Tibial artery (tissue), 4 donors: ENCODE measurements around the gene CIAO3.

ENCODE experiments used
- DNase-seq, 2 donors: peaks; one replicate each; pipeline ENCODE4 v3.0.0-alpha.2; 2019
- H3K27ac ChIP-seq, 2 donors: fragments of 200-600 bp; sonication (generic) in 1 of 2; 1 replicate in 1 of 2; 2 replicates in 1 of 2; pipeline ENCODE4 v1.5.1; 2018 to 2019; ENCODE audit warnings: mild to moderate bottlenecking in 1 of 2
- H3K27me3 ChIP-seq, 2 donors: fragments of 200-600 bp; sonication (generic) in 1 of 2; one replicate each; pipeline versions ENCODE4 v1.5.1 to v1.6.0; 2016 to 2019
- H3K36me3 ChIP-seq, 3 donors: fragments of 200-600 bp; sonication (generic) in 2 of 3; one replicate each; pipeline ENCODE4 v1.5.1; 2016 to 2019; ENCODE audit warnings: mild to moderate bottlenecking in 2 of 3
- H3K4me1 ChIP-seq, 4 donors: fragments of 200-600 bp; sonication (generic) in 2 of 4; 1 replicate in 3 of 4; 2 replicates in 1 of 4; pipeline ENCODE4 v1.5.1; 2016 to 2019
- H3K4me3 ChIP-seq, 2 donors: fragments of 200-600 bp; sonication (generic) in 1 of 2; 1 replicate in 1 of 2; 2 replicates in 1 of 2; pipeline ENCODE4 v1.5.1; 2018 to 2019; ENCODE audit warnings: mild to moderate bottlenecking in 2 of 2
- H3K9me3 ChIP-seq, 3 donors: fragments of 200-600 bp; sonication (generic) in 1 of 3; one replicate each; pipeline ENCODE4 v1.5.1; 2016 to 2019
- CTCF ChIP-seq, 2 experiments: fragments of 200-600 bp in 1 of 2; fragments of 450-650 bp in 1 of 2; IDR thresholded peaks; one replicate each; pipeline ENCODE4 v1.5.1; 2017 to 2019; ENCODE audit warnings: antibody characterized with exemption in 2 of 2, mild to moderate bottlenecking in 1 of 2, moderate library complexity in 1 of 2
- intact Hi-C: fragments of 100-400 bp; cut with DNase I; formaldehyde crosslinking; loops from one replicate; pipeline ENCODE4 v1.15.0; 2023; ENCODE audit warnings: low total_unique reads

CIAO3 gene

GRCh38 chr16:734208-734980 lies 6.4 kb downstream of the CIAO3 start:
- Histone ChIP-seq H3K4me3 (no peak overlapping the region), H3K36me3 (peaks cover 33 to 97% (median 60%) of the 10 kb centered on the region in 3 donors), H3K27me3 (peaks cover 0 to under 1% of the 10 kb centered on the region in 2 donors), H3K27ac (no peak overlapping the region), H3K4me1 (peaks cover 0 to 2% (median under 1%) of the 10 kb centered on the region in 4 donors), H3K9me3 (no peaks in the 10 kb centered on the region)
- peak in 1 of 2 donors; percentile 58 for DNase-seq
- intact Hi-C loops, result loop anchor here (10.0 kb wide), 1 partner anchor 1490 kb away; the partner anchor contains the start of gene E4F1
- TF ChIP-seq CTCF (IDR thresholded peaks at IDR 0.05), result no peak

- Histone ChIP-seq H3K27me3 (peaks cover 0 to 8% of the 10 kb centered on the region in 2 donors), H3K9me3 (no peaks in the 10 kb centered on the region), H3K4me3 (no peak overlapping the region), H3K36me3 (peaks cover 33 to 90% (median 60%) of the 10 kb centered on the region in 3 donors), H3K4me1 (peaks cover 0 to 6% (median 5%) of the 10 kb centered on the region in 4 donors), H3K27ac (no peak overlapping the region)
- no peak for TF ChIP-seq CTCF (IDR thresholded peaks at IDR 0.05)
- intact Hi-C loops, result loop anchor here (10.0 kb wide), 1 partner anchor 1491 kb away; the partner anchor contains the start of gene E4F1
- peak in 1 of 2 donors; percentile 62 for DNase-seq
Observed at GRCh38 chr16:733382-734207, 7.2 kb downstream of the CIAO3 start.

- intact Hi-C loops, result loop anchor here (10.0 kb wide), 1 partner anchor 1492 kb away; the partner anchor contains the start of gene E4F1
- Histone ChIP-seq H3K27ac (no peak overlapping the region), H3K27me3 (peaks cover 0 to 15% of the 10 kb centered on the region in 2 donors), H3K4me3 (no peak overlapping the region), H3K4me1 (peaks cover 0 to 12% (median 12%) of the 10 kb centered on the region in 4 donors), H3K36me3 (peaks cover 33 to 87% (median 58%) of the 10 kb centered on the region in 3 donors), H3K9me3 (no peaks in the 10 kb centered on the region)
- TF ChIP-seq CTCF (IDR thresholded peaks at IDR 0.05), result no peak
- DNase-seq, result peak in 1 of 2 donors; percentile 60
Observed at GRCh38 chr16:732936-733335, 7.9 kb downstream of the CIAO3 start.

GRCh38 chr16:732332-732731 lies 8.5 kb downstream of the CIAO3 start:
- Histone ChIP-seq H3K27me3 (peaks cover 0 to 21% of the 10 kb centered on the region in 2 donors), H3K36me3 (peaks cover 30 to 81% (median 52%) of the 10 kb centered on the region in 3 donors), H3K27ac (no peak overlapping the region), H3K9me3 (no peaks in the 10 kb centered on the region), H3K4me1 (peaks cover 0 to 18% (median 18%) of the 10 kb centered on the region in 4 donors), H3K4me3 (no peak overlapping the region)
- no peak for TF ChIP-seq CTCF (IDR thresholded peaks at IDR 0.05)
- no peak for DNase-seq
- intact Hi-C loops, result loop anchor here (10.0 kb wide), 1 partner anchor 1492 kb away; the partner anchor contains the start of gene E4F1

- TF ChIP-seq CTCF (IDR thresholded peaks at IDR 0.05), result no peak
- Histone ChIP-seq H3K4me1 (peaks cover 0 to 31% (median 29%) of the 10 kb centered on the region in 4 donors), H3K4me3 (no peak overlapping the region), H3K27me3 (peaks cover 0 to 35% of the 10 kb centered on the region in 2 donors), H3K27ac (no peak overlapping the region), H3K36me3 (peaks cover 18 to 67% (median 39%) of the 10 kb centered on the region in 3 donors), H3K9me3 (no peaks in the 10 kb centered on the region)
- DNase-seq, result no peak
- intact Hi-C loops, result loop anchor here (10.0 kb wide), 1 partner anchor 1494 kb away; the partner anchor contains the start of gene E4F1
Observed at GRCh38 chr16:730666-731509, 9.9 kb downstream of the CIAO3 start.
